Chondrocyte (in vitro differentiated cells): ENCODE data around the gene NPY2R. TPM values are rescaled to one million over a fixed set of nuclear protein-coding genes. Genes with fewer than 3 reads are reported as not detected.

ENCODE experiments used
- DNase-seq: peaks from one replicate; pipeline ENCODE4 v3.0.0; 2021; ENCODE audit warnings: mixed read lengths, low spot score
- H3K27ac Mint-ChIP-seq: one replicate; pipeline ENCODE4 v1.8.0; 2021; ENCODE audit warnings: mild to moderate bottlenecking, moderate library complexity, mixed read lengths; ENCODE audit not compliant: unreplicated experiment
- H3K27me3 Mint-ChIP-seq: 2 replicates; pipeline ENCODE4 v1.8.0; 2021; ENCODE audit warnings: low read depth, mixed read lengths
- H3K36me3 Mint-ChIP-seq: 2 replicates; pipeline ENCODE4 v1.8.0; 2021; ENCODE audit warnings: low read depth, mixed read lengths
- H3K4me1 Mint-ChIP-seq: 2 replicates; pipeline ENCODE4 v1.8.0; 2021; ENCODE audit warnings: low read depth, mild to moderate bottlenecking, mixed read lengths
- H3K4me3 Mint-ChIP-seq: one replicate; pipeline ENCODE4 v1.8.0; 2021; ENCODE audit warnings: mild to moderate bottlenecking, moderate library complexity, mixed read lengths; ENCODE audit not compliant: unreplicated experiment
- H3K9me3 Mint-ChIP-seq: 2 replicates; pipeline ENCODE4 v1.8.0; 2021; ENCODE audit warnings: low read depth, mixed read lengths
- long read RNA-seq: library from polyadenylated mRNA; stranded (forward); transcript quantifications from one replicate; pipeline ENCODE4 v2.0.0, GENCODE V29; 2021
- total RNA-seq: library from RNA; stranded (reverse); gene quantifications from 3 replicates; pipeline ENCODE4 v1.2.1, GENCODE V29; 2021
- TF ChIP-seq, protein P1 (sequence below): fragments of 200-600 bp; sonication (generic); IDR thresholded peaks from 2 replicates; pipeline ENCODE4 v1.5.0; 2021; ENCODE audit warnings: antibody characterized with exemption, mild to moderate bottlenecking, moderate library complexity

The NPY2R gene, protein sequence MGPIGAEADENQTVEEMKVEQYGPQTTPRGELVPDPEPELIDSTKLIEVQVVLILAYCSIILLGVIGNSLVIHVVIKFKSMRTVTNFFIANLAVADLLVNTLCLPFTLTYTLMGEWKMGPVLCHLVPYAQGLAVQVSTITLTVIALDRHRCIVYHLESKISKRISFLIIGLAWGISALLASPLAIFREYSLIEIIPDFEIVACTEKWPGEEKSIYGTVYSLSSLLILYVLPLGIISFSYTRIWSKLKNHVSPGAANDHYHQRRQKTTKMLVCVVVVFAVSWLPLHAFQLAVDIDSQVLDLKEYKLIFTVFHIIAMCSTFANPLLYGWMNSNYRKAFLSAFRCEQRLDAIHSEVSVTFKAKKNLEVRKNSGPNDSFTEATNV
- total RNA-seq, result not detected in 3 replicates
- long read RNA-seq, result 0 reads

DNA sequence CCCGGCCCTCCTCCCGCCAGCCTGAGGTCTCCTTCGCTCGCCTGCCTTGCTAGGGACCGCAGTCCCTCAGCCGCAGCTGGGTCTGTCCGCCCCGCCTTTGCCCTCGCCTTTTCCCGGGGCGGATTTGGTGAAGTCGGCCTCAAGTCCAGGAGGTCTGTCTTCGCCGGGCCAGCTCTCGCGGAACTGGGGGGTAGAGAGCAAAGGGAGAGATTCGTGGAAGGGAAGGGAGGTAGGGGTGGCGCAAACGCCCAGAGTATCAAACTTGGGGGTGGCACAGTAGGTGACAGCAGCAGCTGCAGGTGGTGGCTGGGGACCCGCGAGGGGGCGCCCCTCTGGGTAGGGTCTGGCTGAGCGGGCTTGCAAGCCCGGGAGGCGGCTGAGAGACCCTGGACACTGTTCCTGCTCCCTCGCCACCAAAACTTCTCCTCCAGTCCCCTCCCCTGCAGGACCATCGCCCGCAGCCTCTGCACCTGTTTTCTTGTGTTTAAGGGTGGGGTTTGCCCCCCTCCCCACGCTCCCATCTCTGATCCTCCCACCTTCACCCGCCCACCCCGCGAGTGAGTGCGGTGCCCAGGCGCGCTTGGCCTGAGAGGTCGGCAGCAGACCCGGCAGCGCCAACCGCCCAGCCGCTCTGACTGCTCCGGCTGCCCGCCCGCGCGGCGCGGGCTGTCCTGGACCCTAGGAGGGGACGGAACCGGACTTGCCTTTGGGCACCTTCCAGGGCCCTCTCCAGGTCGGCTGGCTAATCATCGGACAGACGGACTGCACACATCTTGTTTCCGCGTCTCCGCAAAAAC is at the start of gene NPY2R:
Gene NPY2R (plus strand): TSS at position 379 of the 797 bp plus-strand sequence. CDS start 5,304 bp downstream, outside the sequence.
- Mint-ChIP-seq H3K9me3 (no peaks in the 10 kb centered on the region), H3K4me3 (peak within 1 kb of the TSS; percentile 58), H3K27ac (peak within 1 kb of the TSS; percentile 29), H3K27me3 (peaks cover 62% of the 10 kb centered on the region), H3K36me3 (no peaks in the 10 kb centered on the region), H3K4me1 (peaks cover 18% of the 10 kb centered on the region)
- DNase-seq, result peak; percentile 64
- TF ChIP-seq, protein P1, sequence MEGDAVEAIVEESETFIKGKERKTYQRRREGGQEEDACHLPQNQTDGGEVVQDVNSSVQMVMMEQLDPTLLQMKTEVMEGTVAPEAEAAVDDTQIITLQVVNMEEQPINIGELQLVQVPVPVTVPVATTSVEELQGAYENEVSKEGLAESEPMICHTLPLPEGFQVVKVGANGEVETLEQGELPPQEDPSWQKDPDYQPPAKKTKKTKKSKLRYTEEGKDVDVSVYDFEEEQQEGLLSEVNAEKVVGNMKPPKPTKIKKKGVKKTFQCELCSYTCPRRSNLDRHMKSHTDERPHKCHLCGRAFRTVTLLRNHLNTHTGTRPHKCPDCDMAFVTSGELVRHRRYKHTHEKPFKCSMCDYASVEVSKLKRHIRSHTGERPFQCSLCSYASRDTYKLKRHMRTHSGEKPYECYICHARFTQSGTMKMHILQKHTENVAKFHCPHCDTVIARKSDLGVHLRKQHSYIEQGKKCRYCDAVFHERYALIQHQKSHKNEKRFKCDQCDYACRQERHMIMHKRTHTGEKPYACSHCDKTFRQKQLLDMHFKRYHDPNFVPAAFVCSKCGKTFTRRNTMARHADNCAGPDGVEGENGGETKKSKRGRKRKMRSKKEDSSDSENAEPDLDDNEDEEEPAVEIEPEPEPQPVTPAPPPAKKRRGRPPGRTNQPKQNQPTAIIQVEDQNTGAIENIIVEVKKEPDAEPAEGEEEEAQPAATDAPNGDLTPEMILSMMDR, result no peak

DNA sequence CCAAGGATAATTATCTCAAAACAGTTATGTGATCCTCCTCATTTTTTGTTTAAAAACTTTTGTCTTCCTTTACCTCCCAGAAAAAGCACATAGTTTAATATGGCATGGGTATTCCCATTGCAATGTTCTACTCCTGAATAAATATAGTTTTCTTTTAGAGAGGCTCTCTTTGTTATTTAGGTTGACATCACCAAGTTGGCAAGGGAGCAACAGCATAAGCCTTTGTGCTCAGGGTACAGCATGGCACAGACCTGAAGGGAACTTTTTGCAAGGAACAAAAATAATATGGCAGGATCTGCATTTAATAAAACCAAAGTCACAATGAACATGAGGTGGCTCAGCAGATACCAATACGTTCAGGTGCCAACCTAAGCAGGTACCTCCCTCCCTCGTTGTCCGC is 47.1 kb upstream of the NPY2R start:
- no peak overlapping the region for H3K27ac Mint-ChIP-seq
- no peaks in the 10 kb centered on the region for H3K4me1 Mint-ChIP-seq
- no peak overlapping the region for H3K4me3 Mint-ChIP-seq
- H3K36me3 Mint-ChIP-seq, result no peaks in the 10 kb centered on the region
- H3K27me3 Mint-ChIP-seq, result peaks cover 8% of the 10 kb centered on the region
- no peaks in the 10 kb centered on the region for H3K9me3 Mint-ChIP-seq
- TF ChIP-seq, protein P1, result no peak
- DNase-seq, result no peak

DNA sequence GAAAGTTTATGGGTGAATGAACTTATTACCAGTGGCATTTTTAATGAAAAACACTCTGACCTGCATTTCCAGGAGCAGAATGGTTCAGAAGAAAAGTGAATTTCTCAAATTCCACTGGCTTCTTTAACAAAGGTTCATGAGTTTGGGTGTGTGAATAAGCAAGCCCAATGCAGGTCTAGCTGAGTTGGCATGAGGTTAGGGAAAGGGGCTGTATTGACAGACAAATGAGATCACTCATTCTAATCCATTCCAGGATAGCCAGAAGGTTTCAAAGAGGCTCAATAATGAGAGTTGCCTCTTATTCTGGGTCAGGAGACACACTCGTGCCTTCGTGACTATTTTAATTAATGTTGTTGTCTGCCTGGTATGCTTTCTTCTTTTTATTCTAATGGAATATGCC is 43.7 kb upstream of the NPY2R start:
- H3K9me3 Mint-ChIP-seq, result no peaks in the 10 kb centered on the region
- H3K27me3 Mint-ChIP-seq, result peaks cover 8% of the 10 kb centered on the region
- H3K4me3 Mint-ChIP-seq, result no peak overlapping the region
- no peaks in the 10 kb centered on the region for H3K36me3 Mint-ChIP-seq
- no peak overlapping the region for H3K27ac Mint-ChIP-seq
- H3K4me1 Mint-ChIP-seq, result no peaks in the 10 kb centered on the region
- TF ChIP-seq, protein P1, result no peak
- DNase-seq, result no peak

DNA sequence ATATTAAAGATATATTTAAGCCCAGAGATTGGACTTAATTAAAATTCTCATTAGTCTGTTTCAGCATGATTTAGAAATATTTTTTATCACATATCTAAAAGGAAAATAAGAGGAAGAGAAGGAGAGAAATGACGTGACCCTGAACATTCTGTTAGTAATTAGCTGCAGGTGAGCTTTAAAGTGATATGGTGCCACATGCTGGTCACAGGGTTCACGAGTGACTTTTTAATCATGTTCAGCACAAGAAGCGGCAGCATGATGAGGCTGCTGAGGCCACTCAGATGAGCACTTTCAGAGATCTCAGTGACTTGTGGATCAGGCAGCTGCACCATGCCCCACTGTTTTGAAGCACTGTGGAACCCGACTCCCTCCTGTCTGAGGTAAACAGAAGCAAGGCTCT is 37.9 kb upstream of the NPY2R start:
- no peak overlapping the region for H3K4me3 Mint-ChIP-seq

DNA sequence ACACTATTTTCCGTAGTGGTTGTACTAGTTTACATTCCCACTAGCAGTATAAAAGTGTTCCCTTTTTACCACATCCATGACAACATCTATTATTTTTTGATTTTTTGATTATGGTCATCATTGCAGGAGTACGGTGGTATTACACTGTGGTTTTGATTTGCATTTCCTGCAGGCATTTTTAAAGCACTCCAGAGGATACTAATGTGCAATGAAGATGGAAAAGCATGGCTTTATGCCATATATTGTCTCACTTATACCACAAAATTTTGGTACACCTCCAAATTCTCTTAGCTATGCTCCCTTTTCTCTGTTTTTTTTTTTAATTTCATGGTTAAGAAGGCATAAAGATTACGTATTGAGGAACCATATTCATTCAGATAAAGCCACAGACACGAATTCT is 35.1 kb upstream of the NPY2R start:
- TF ChIP-seq, protein P1, result no peak
- Mint-ChIP-seq H3K4me1 (no peaks in the 10 kb centered on the region), H3K27ac (no peak overlapping the region), H3K27me3 (peaks cover 7% of the 10 kb centered on the region), H3K4me3 (no peak overlapping the region), H3K36me3 (no peaks in the 10 kb centered on the region), H3K9me3 (no peaks in the 10 kb centered on the region)
- DNase-seq, result no peak

More for the DNA sequence above, 37.9 kb upstream of the NPY2R start:
- Mint-ChIP-seq H3K27me3 (peaks cover 6% of the 10 kb centered on the region), H3K4me1 (no peaks in the 10 kb centered on the region), H3K27ac (no peak overlapping the region), H3K36me3 (no peaks in the 10 kb centered on the region), H3K9me3 (no peaks in the 10 kb centered on the region)
- DNase-seq, result no peak
- TF ChIP-seq, protein P1, result no peak
